GM18858 (cell line): Measurements from ENCODE around the gene SEC14L2.
A peak's percentile ranks its signal among the peaks of the same experiment; 100 is the strongest.

ENCODE experiments used
- ATAC-seq: cut with Tn5 transposase; IDR thresholded peaks from one replicate; pipeline ENCODE4 v1.9.1; 2021; ENCODE audit not compliant: unreplicated experiment

SEC14L2 gene

GRCh38 chr22:30396871-30397655, at the start of gene SEC14L2:
Gene SEC14L2, plus strand, starts transcription at chr22:30397018. Its CDS starts 99 bp downstream, at chr22:30397117.
- no peak for ATAC-seq

GRCh38 chr22:30347255-30347892, 49.4 kb upstream of the SEC14L2 start:
- ATAC-seq, result no peak

- ATAC-seq, result no peak
Observed at GRCh38 chr22:30348404-30348803, 48.4 kb upstream of the SEC14L2 start.

GRCh38 chr22:30348809-30349208, 48.0 kb upstream of the SEC14L2 start:
- no peak for ATAC-seq

- ATAC-seq, result no peak
Observed at GRCh38 chr22:30351226-30351625, 45.6 kb upstream of the SEC14L2 start.

- no peak for ATAC-seq
Observed at GRCh38 chr22:30354644-30355043, 42.2 kb upstream of the SEC14L2 start.

- peak; percentile 79 for ATAC-seq
Observed at GRCh38 chr22:30356449-30357235, 40.2 kb upstream of the SEC14L2 start, which contains the start of the genes CCDC157 and SF3A1. Gene CCDC157, plus strand, starts transcription at chr22:30357007. Its CDS starts 8,994 bp downstream, at chr22:30366001. Gene SF3A1, minus strand, starts transcription at chr22:30356894. Its CDS starts 102 bp downstream, at chr22:30356792.

- ATAC-seq, result no peak
Observed at GRCh38 chr22:30357236-30357570, 39.6 kb upstream of the SEC14L2 start.

- no peak for ATAC-seq
Observed at GRCh38 chr22:30357650-30358215, 39.1 kb upstream of the SEC14L2 start.

GRCh38 chr22:30358541-30358940, 38.3 kb upstream of the SEC14L2 start:
- no peak for ATAC-seq

GRCh38 chr22:30361916-30362650, 34.7 kb upstream of the SEC14L2 start:
- no peak for ATAC-seq

GRCh38 chr22:30362651-30363281, 34.1 kb upstream of the SEC14L2 start:
- ATAC-seq, result no peak

- ATAC-seq, result no peak
Observed at GRCh38 chr22:30365891-30366290, 30.9 kb upstream of the SEC14L2 start.

GRCh38 chr22:30368420-30368819, 28.4 kb upstream of the SEC14L2 start:
- no peak for ATAC-seq

- no peak for ATAC-seq
Observed at GRCh38 chr22:30370641-30371230, 26.1 kb upstream of the SEC14L2 start.

GRCh38 chr22:30371321-30371720, 25.5 kb upstream of the SEC14L2 start:
- ATAC-seq, result no peak

- ATAC-seq, result no peak
Observed at GRCh38 chr22:30371981-30372380, 24.8 kb upstream of the SEC14L2 start.

- ATAC-seq, result no peak
Observed at GRCh38 chr22:30372915-30373314, 23.9 kb upstream of the SEC14L2 start.
